Measurements from ENCODE around the gene SLC46A2. TPM values are rescaled to one million over a fixed set of nuclear protein-coding genes. Genes with fewer than 3 reads are reported as not detected.
A peak's percentile ranks its signal among the peaks of the same experiment; 100 is the strongest.

SLC46A2 gene
- total RNA-seq, 1 donor from 2014 or later: not detected

- DNase-seq: peak; percentile 87
- Mint-ChIP-seq H3K27me3 (ENCODE audit: unreplicated experiment) (peaks cover 5% of the 10 kb centered on the region), H3K36me3 (ENCODE audit: unreplicated experiment) (no peaks in the 10 kb centered on the region), H3K4me1 (ENCODE audit: low read depth, unreplicated experiment) (peaks cover 2% of the 10 kb centered on the region), H3K9me3 (ENCODE audit: unreplicated experiment) (no peaks in the 10 kb centered on the region), H3K27ac (ENCODE audit: unreplicated experiment) (no peak overlapping the region), H3K4me3 (ENCODE audit: unreplicated experiment) (no peak overlapping the region)
- TF ChIP-seq, protein P1, sequence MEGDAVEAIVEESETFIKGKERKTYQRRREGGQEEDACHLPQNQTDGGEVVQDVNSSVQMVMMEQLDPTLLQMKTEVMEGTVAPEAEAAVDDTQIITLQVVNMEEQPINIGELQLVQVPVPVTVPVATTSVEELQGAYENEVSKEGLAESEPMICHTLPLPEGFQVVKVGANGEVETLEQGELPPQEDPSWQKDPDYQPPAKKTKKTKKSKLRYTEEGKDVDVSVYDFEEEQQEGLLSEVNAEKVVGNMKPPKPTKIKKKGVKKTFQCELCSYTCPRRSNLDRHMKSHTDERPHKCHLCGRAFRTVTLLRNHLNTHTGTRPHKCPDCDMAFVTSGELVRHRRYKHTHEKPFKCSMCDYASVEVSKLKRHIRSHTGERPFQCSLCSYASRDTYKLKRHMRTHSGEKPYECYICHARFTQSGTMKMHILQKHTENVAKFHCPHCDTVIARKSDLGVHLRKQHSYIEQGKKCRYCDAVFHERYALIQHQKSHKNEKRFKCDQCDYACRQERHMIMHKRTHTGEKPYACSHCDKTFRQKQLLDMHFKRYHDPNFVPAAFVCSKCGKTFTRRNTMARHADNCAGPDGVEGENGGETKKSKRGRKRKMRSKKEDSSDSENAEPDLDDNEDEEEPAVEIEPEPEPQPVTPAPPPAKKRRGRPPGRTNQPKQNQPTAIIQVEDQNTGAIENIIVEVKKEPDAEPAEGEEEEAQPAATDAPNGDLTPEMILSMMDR (IDR thresholded peaks at IDR 0.05; ENCODE audit: partially characterized antibody, unreplicated experiment): peak; percentile 95
Measured at GRCh38 chr9:112844771-112845542, 45.7 kb downstream of the SLC46A2 start.

DNA sequence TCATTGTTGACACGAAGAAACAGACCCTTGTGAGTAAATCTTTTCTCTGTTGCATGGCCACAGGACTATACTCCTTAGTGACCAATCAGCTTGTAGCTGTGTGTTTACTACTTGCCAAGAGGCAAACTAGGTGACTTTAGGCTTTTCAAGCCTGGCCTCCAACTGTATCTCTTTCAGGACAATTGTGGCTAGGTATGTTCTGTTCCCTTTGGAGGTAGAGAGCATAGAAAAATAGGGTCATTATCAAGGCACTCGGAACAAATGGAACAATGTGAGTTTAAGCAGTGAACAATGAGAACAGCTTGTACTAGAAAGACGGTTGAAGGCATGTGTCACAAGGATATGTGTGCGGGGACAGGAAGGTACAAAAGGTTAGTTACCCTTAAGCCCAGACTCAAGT lies 48.1 kb downstream of the SLC46A2 start:
- Mint-ChIP-seq H3K4me1 (ENCODE audit: low read depth, unreplicated experiment) (peaks cover 3% of the 10 kb centered on the region), H3K9me3 (ENCODE audit: unreplicated experiment) (no peaks in the 10 kb centered on the region), H3K4me3 (ENCODE audit: unreplicated experiment) (no peak overlapping the region), H3K27ac (ENCODE audit: unreplicated experiment) (no peak overlapping the region), H3K36me3 (ENCODE audit: unreplicated experiment) (peaks cover 10% of the 10 kb centered on the region), H3K27me3 (ENCODE audit: unreplicated experiment) (peaks cover 3% of the 10 kb centered on the region)
- TF ChIP-seq, protein P1 (IDR thresholded peaks at IDR 0.05; ENCODE audit: partially characterized antibody, unreplicated experiment): no peak
- DNase-seq: no peak

DNA sequence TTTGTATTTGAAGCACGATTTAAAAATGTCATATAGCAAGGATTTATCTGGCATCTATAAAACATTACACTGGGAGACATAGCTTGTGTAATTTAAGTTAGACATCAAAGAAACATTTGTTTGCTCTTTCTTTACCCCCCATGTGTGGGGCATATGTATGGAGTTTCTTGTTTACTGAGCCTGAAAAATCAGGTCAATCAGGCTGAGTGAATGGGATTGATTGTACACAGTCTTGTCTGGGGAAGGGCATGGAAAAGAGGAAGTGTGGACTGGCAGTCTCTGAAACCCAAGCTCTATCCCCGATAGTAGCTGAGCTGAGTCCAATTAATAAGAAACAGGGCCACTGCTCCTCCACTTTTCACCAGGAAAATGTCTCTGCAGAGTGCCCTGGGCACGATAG lies 49.4 kb downstream of the SLC46A2 start:
- Mint-ChIP-seq H3K27me3 (ENCODE audit: unreplicated experiment) (peaks cover 3% of the 10 kb centered on the region), H3K9me3 (ENCODE audit: unreplicated experiment) (no peaks in the 10 kb centered on the region), H3K4me1 (ENCODE audit: low read depth, unreplicated experiment) (peaks cover 3% of the 10 kb centered on the region), H3K36me3 (ENCODE audit: unreplicated experiment) (peaks cover 14% of the 10 kb centered on the region), H3K27ac (ENCODE audit: unreplicated experiment) (no peak overlapping the region), H3K4me3 (ENCODE audit: unreplicated experiment) (no peak overlapping the region)
- DNase-seq: no peak
- TF ChIP-seq, protein P1 (IDR thresholded peaks at IDR 0.05; ENCODE audit: partially characterized antibody, unreplicated experiment): no peak

DNA sequence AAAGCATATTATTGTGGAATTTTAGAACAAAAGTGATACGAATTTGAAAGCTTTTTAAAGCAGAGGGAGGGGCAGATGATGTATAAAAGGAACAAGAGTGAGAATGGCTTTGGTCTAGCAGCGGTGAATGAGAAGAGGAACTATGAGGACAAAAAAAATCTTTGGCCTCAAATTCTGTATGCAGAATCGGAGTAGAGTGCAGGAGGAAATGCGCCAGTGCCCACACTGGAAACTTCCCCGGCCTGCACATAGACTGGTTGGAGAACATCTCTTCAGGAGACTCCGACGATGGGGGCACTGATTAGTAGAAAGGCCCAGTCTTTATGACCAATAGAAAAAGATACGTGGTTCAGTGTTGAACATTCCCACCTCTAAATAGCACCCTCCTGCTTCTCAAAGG lies 51.3 kb downstream of the SLC46A2 start:
- no peak for DNase-seq
- H3K27ac Mint-ChIP-seq (ENCODE audit: unreplicated experiment): no peak overlapping the region
- H3K9me3 Mint-ChIP-seq (ENCODE audit: unreplicated experiment): no peaks in the 10 kb centered on the region
- no peak overlapping the region for H3K4me3 Mint-ChIP-seq (ENCODE audit: unreplicated experiment)
- H3K27me3 Mint-ChIP-seq (ENCODE audit: unreplicated experiment): peaks cover 5% of the 10 kb centered on the region
- H3K36me3 Mint-ChIP-seq (ENCODE audit: unreplicated experiment): peaks cover 14% of the 10 kb centered on the region
- peaks cover 3% of the 10 kb centered on the region for H3K4me1 Mint-ChIP-seq (ENCODE audit: low read depth, unreplicated experiment)
- TF ChIP-seq, protein P1 (IDR thresholded peaks at IDR 0.05; ENCODE audit: partially characterized antibody, unreplicated experiment): no peak

DNA sequence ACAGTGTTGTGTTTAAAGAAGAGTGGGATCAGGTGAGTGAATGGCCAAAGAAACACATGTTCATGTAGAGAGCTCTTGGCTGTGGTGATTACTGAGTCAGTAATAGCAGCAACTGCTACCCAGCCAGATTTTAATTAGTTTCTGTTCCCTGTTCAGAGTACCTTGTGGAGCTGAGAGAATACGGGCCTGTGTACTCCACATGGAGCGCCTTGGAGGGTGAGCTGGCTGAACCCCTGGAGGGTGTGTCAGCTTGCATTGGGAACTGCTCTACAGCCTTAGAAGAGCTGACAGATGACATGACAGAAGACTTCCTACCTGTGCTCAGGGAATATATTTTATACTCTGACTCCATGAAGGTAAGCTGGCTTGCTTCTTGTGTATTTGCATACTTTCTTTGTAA lies 52.3 kb downstream of the SLC46A2 start:
- peaks cover 18% of the 10 kb centered on the region for H3K36me3 Mint-ChIP-seq (ENCODE audit: unreplicated experiment)
- H3K27ac Mint-ChIP-seq (ENCODE audit: unreplicated experiment): no peak overlapping the region
- peaks cover 3% of the 10 kb centered on the region for H3K4me1 Mint-ChIP-seq (ENCODE audit: low read depth, unreplicated experiment)

More for the DNA sequence above, 52.3 kb downstream of the SLC46A2 start:
- Mint-ChIP-seq H3K9me3 (ENCODE audit: unreplicated experiment) (no peaks in the 10 kb centered on the region), H3K27me3 (ENCODE audit: unreplicated experiment) (peaks cover 5% of the 10 kb centered on the region), H3K4me3 (ENCODE audit: unreplicated experiment) (no peak overlapping the region)
- no peak for DNase-seq
- TF ChIP-seq, protein P1 (IDR thresholded peaks at IDR 0.05; ENCODE audit: partially characterized antibody, unreplicated experiment): no peak

Data from glutamatergic neuron (in vitro differentiated cells).